ENCODE measurements around the gene HK1.
A peak's percentile ranks its signal among the peaks of the same experiment; 100 is the strongest.

Gene HK1

DNA sequence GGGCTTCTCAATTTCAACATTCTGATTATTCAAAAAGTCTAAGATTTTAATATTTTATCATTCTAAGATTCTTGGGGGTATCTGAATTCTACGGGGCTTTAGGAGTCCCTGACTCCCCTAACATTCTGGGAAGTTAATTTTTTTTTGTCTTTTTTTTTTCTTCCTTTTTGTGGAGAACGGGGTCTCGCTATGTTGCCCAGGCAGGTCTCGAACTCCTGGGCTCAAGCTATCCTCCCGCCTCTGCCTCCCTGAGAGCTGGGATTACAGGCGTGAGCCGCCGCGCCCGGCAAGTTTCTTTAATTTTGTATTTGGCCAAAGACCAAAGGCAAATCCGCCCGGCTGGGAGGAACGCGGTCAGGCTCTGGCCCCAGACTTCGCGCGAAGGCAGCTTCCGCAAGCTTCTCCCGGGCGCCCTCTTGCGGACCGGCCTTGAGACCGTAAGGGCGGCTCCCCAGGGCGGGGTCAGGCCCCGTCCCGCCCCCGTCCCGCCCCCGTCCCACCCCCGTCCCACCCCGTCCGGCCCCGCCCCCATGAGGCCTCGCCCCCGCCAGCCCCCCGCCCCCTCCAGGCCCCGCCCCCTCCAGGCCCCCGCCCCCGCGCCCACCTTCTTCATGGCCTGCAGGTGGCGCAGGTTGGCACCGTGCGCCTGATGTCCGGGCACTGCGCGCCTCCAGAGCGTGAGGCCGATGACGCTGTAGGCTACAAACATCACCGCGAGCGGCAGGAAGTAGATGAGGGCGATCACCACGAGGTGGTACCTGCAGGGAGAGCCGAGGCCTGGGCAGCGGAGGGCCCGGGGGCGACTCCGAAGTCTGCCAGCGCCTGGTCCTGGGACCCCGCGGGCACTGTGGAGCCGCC is 130.3 kb downstream of the HK1 start:
- DNase-seq: peak; percentile 92

DNA sequence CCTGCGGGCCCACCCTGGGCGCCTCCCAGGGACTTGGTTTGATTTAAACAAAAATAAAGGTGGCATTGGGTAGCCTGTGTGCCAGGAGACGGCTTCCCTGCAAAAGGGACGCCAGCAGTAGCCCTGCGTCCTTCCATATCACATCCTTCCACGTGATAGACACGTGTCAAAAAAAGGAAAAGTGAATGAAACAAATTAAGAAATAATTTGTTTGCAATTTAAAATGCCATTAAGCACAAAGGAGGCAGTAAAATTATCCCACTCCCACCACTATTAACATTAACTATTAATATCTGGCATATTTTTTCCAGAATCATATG is 130.8 kb downstream of the HK1 start:
- no peak for DNase-seq

DNA sequence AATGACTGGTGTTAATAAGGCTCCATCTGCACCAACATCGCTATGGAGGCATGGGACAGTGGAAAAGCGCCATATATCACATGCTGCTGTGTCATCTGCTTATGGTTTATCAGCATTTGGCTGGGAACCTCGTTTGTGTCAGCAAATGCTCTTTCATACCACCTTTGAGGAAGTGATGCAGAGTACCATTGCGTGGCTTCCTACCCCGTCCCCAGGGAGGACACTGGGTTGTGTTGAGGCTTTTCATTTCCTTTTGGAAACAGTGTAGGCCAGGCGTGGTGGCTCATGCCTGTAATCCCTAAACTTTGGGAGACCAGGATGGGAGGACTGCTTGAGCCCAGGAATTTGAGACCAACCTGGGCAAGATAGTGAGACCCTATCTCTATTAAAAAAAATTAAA is 131.7 kb downstream of the HK1 start:
- DNase-seq: no peak

DNA sequence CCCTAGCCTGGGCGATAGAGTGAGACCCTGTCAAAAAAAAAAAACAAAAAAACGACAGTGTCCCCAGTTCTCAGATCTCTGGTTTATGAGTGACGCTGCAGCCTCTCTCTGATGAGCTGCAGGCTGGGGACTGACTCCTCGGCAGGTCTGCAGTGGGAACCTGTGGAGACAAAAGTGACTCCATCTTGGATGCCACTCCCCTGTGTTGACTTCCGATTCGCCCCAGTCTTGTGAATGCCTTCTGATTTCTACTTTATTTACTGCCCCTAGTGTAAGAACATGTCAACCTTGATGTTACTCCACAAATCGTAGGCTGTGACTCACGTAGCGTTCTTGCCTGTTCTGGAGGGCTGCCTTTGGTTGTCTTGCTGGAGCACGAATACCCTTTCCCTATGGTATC is 132.2 kb downstream of the HK1 start:
- no peak for DNase-seq

DNA sequence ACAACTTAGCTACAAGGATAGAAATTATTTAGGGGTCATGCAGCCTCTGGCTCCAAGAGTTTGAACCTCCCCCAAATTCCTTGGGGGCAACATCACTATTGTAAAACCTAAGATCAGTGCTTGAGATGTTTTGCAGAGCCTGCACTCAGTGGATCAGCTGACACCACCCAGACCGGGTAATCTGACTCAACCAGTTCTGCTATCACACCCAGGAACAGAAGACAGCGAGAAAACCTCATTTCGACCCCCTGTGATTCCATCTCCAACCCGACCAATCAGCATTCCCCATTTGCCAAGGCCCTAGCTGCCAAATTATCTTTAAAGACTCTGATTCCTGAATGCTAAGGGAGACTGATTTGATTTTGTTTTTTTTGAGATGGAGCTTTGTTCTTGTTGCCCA is 133.2 kb downstream of the HK1 start:
- DNase-seq: no peak

DNA sequence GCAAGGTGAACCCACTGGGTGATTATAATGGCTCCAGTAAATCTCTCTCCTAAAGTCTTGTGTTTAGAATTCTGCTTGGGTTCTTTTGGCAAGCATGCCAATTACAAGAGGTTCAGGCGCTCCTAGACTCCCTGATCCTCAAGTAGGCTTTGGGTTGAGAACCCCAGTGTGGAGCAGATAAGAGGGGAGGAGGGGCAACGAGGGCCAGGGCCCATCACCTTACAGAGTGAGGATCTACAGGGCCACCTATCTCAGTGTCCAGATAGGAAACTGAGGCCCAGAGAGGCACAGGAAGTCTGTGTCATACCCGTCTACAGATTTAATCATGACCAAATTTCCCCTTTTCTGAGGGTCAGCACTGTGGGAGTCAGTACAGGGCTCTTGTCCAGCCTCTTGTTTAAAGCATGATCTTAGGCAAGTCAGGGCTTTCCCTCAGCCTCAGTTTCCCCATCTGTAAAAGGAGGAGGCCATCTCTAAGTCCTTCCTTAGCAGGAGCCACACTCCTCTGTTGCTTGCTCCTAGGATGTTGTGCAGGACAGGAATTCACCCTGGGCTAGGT is 134.0 kb downstream of the HK1 start:
- DNase-seq: no peak

DNA sequence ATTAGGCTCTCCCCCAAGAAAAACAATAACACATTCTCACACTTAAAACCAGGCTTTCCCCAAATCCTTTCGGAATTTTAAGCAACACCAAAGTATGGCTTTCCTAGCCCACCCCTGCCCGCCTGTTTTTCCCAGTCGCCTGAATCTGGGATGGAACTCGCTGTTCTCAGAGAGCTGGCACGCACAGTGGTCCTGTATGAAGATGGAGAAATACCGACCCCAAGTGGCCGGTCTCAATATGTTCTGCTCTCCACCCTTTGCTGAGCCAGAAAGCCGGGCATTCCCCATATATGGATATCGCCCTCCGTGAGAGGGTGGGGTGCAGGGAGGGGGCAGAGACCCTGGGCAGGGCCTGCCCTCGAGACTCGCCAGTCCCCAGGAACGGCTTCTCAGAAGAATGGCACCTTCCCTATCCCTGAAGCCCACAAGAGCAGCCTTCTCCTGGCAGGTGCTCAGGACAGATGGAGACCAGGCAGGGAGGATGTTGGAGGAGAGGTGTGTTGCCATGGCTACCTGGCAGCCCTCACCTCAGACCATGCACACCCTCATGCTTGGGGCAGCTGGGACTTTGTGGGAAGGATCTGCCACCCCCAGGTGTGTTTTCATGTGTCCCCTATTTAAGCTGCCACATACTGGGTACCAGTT is 135.0 kb downstream of the HK1 start:
- DNase-seq: no peak

DNA sequence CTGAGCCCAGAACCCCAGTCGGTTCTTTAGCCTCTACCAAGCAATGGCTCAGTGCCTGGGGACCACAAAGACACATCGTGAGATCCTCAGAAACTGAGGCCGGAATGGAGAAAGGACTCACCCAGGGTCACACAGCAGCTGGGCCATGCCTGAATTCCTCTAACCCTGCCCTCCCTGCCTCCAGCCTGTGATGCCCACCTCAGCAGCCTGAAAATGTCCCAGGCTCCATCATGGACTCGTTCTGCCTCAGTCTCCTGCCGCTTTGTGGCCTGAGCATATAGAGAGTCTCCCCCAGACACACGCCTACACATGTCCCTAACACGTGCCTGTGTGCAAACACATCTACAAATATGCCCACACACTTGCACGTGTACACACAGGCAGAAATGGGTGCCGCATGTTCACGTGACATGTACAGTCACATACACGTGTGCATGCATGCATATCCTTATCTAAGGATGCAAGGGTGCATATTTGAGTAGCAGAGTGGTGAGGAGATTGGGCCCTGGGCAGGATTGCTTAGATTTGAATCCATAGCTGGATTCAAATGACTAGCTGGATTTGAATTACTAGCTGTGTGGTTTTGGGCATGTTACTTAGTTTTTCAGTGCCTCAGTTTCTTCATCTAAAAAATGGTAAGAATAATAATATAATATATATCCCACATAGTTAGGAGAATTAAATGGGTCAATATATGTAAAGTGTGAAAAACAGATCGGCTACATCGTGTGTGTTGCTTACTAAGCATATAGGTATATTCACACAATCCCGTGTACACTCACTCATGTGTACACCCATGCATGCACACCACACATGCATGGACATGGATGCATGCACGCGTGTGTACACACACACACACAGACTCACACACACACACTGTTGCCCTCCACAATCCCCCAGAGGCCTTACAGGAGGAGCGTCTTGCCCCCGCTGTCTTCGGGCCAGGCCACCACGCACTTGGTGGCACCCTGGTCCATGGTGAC is 136.0 kb downstream of the HK1 start:
- no peak for DNase-seq

DNA sequence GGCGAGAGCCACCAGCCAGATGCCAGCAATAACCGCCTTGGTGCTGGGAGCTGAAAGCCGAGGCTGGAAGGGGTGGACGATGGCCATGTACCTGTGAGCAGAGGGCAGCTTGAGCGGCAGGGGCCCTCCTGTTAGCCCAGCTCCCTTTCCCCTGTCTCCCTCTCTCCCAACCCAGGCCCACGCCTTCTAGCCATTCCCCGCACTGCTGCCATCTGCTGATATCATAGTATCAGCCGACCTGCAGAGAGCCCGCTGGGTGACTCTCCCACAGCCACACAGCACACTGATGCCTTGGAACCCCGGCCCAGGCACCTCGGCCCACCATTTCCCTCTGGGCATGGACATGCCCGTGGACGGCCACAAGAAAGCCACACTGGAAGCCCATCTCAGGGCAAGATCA is 136.8 kb downstream of the HK1 start:
- no peak for DNase-seq

DNA sequence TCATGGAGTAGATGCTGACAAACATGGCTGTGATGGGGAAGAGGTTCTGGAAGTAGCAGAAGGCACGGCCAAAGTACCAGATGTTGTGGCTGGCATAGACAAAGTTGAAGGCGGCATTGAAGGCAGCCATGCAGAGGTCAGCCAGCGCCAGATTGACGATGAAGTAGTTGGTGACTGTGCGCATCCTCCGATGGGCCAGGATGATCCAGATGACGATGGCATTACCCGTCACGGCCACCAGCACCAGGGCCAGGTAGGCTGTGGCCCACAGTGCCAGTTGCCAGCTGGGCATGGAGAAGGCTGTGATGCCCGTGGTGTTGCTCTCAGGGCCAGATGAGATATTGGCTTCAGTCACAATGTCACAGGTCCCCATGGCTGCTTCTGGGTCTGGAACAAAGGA is 137.7 kb downstream of the HK1 start:
- no peak for DNase-seq

DNA sequence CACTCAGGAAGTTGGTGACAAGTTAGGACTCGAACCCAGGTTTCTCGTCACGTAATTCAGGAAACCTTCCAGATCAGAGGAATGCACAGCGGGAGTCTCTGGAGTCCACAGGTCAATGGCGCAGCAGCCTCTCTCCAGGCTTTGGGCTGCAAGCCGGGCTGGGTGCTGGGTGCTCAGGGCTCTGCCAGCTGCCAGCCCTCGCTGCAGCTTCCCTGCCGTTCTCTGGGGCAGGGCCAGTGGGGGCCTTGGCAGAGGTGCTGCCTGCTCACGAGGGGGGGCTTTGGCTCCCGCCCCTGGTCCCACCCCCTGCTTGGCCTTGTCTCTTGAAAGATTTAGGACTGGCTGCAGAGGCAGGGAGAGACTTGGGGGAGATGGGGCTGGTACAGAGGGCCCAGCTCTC is 138.4 kb downstream of the HK1 start, which contains the start of gene TACR2:
Gene TACR2 (minus strand): TSS at position 224 of the 400 bp plus-strand sequence. CDS start 595 bp downstream, outside the sequence.
- DNase-seq: no peak

DNA sequence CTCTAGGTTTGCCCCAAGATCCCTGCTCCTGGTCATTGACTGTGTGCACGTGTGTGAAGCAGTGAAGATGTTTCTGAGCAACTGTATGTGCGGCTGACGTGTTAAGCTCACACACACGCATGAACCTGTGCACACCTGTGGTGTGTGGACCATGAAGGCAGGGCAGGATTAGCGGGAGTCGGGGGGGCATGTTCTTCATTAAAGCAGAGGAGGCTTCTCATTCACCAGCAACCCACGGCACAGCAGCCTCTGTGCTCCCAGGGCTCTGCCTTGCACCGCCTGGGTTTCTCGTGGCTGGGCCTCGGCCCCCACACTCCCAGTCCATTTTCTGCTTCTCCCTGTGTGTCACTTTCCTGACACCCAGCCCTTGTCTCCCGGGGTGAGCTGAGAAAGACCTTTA is 139.2 kb downstream of the HK1 start:
- DNase-seq: no peak

DNA sequence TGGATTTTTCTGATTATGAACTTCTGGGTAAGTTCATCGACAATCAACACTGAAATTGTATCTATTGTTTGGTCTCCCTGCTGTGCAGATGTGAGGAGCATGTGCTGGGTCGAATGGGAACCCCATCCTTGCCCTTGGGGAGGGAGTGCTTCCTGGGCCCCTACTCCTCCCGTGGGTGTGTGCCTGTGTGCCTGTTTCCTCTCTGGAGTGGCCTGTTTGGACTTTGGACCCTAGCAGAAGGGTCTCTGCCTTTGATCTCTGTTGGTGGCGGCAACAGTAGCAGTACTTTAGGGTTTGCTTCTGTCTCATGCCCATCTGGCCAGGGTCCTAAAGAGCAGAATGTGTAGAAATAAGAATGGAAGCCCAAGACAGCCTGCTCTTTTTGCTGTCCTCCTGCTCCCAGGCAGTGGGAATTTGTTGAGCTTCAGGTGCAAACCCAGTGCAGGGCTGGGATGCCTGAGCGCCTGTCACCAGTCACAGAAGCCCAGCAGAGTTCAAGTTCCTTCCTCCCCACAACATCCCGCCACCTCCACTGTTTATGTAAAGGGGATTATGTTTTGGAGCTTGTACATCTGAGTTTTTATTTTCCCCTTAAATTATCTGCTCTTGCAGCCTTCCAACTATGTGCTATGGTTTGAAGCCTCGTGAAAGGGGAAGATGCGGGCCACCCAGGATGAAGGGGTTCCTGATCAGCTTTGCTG is 139.9 kb downstream of the HK1 start:
- no peak for DNase-seq

DNA sequence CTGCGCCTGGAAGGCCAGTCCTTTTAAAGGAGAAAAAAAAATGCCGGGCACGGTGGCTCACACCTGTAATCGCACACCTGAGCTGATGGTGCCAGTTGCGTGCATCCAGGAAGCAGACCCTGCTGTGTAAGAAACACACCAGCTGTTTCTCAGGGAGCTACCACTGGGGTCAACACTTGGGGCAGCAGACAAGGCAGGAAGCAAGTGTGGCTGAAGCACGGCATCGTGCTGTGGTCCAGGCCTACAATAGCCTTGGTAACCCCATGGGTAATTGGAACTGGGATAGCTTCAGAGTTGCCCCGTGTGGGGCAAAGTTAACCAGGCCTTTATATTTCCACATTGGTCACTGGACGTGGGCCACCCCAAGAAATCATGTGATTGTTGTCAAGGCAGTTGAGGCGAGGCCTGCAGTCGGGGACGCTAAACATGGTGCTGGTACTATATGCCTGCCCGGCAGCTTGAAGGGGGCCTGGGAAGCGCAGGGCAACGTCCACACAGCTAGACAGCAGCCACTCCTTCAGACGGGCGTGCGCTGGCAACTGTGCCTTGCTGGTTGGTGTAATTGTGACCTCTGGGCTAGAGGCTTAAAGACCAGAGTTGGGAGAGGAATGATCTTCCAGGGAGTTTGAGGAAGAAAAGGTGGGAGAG is 140.9 kb downstream of the HK1 start:
- DNase-seq: no peak

DNA sequence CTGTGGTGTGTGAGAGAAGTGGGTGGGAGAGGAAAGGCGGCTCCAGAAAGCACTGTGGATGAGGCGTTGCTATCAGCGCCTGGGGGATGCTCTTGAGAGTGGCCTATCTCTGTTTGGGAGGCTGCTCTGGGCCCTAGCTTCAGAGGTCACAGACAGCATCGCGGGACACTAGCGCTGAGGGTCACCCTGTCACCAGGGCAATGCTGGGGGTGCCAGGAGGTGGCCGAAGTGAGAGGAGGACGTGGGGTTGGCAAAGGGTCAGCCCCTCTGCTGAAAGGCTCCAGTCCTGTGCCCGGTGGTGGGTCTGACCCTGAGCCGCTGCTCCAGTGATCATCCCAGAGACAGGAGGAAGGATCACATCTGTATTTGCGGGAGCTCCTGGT is 141.4 kb downstream of the HK1 start:
- no peak for DNase-seq

DNA sequence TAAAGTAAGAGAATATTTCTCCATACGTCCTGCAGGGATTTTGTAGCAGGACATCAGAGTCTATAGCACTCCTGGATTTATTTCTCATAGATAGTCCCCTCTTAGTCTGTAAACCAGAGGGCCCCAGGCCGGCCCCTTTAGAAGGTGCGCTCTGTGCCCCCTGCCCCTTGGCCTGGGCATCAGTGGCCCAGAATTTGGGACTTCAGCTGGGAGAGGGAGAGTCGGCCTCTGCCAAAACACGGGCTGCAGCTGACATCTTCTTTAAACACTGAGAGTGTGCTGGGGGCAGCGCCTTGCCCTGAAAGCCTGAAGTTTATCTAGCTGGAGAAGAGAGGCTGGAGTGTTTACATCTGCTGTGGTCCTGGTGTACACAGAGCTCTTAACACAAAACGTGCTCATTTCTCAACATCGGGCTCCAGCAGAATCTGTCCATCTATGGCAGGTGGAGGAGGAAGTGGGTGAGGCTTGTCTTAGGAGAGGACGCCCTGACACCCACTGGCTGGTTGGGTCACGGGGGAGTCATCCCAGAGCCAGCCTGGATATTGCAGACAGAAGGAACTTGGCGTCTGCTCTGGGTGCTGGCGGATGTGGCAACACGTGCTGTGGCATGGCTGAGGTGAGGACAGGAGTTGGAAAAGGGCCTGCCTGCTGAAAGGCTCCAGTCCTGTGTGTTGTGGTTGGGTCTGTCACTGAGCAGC is 143.5 kb downstream of the HK1 start:
- no peak for DNase-seq

DNA sequence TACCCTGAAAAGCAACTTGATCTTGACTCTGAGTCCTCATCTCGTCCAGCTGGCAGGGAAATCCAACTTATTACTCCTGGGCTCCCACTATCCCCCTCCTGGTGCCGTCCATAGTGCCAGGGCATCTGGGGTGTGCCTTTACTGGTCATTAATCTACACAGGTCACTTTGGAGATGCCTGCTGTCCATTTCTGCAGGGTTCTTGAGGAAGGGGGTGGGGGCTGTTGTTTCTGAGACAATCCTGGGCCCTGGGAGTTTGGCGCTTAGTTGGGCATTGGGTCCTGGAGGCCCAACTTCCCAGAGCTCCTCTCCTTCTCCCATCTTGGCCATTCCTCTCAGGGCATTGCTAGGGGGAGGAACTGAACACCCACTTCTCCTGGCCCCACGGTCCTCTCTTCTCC is 144.4 kb downstream of the HK1 start:
- DNase-seq: no peak

DNA sequence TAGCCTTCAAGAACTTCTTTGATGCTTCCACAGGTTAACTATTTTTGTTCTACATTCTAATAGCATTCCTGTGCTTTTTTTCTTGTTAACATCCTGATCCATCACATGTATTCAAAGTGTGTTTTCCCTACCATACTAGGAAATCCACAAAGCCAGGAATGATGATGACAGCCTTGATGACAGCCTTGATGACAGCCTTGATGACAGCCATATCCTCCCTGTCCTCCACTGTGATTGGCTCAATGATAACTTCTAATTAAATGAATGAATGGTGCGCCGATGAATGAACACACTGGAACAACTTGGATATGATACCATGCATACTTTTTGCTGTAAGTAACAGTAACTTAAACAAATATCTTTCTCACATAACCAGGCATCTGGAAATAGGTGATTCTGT is 146.7 kb downstream of the HK1 start:
- no peak for DNase-seq

DNA sequence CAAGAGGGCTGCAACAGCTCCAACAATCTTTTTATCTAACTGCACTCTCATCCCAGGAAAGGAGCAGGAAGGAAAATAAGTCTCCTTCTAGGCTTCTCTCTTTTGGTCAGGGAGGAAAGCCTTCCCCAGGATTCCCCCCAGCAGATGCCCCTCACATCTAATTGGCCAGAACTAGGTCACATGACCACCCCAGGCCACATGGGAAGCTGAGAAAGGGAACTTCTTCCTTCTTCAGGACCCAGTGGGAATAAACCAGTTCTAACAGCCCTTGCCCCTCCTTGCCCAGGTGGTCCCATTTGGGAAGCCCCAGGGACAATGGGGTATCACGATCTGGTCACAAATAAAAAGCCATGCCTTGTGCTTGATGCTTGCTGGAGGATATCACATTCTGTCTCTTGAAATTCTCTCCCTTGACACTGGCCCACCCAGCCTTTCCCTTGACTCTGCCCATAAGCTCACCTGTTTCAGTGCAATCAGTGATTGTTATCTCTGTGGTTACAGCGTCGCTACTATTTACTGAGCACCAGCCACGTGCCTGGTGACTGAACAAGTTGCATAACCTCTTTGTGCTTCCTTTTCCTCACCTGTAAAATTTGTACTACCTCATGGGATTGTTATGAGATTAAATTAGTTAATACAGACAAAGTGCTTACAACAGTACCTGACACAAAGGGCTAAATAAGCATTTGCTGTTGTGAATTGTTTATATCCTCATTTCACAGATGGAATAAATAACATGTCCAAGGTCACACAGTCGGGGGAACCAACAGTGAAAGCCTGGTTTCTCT is 147.4 kb downstream of the HK1 start:
- no peak for DNase-seq

DNA sequence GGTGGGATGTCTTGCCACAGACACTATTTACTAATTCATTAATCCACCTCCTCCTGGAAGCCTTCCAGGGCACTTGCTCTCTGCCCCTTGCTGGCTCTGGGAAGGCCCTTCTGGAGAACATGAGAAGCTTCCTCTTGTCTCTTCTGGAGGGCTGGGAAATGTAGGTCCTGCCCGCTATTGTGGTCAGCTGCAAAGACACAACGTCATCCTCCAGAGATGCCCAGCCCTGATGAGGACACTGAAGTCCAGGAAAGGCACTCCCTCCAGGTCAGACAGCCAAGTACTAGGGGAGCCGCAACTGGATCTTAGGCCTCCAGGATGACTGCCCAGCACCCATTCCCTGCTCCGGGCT is 148.1 kb downstream of the HK1 start:
- no peak for DNase-seq

DNA sequence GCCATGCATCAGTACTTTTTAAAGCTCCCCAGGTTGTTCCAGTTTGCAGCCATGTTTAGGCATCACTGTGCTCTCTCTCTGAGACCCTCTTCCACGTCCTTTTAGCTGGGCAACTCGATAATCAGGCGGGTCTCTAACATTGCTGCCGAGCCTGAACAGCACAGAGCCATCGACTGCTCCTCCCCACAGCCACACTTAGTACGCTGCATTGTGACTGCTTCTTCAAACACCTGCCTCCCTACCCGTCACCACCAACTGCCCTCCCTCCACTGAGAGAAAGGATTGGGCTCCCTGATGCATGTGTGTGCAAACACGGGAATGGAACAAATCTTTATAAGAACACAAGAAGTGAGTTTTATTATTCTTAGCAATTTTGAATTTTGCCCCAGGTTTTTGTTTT is 149.9 kb downstream of the HK1 start:
- DNase-seq: no peak

Measured in T1000 (cell line).